HepG2 (cell line): ENCODE data around the gene MYLK3. TPM values are rescaled to one million over a fixed set of nuclear protein-coding genes. Genes with fewer than 3 reads are reported as not detected.

Source experiments
- ARHGAP35 ChIP-seq: sonication (generic); formaldehyde crosslinking; IDR thresholded peaks from 2 replicates; pipeline ENCODE4 v1.9.0; 2022; ENCODE audit warnings: mild to moderate bottlenecking, inconsistent platforms, moderate library complexity, missing genetic modification reagents, borderline replicate concordance
- FLYWCH1 ChIP-seq: sonication (generic); formaldehyde crosslinking; IDR thresholded peaks from 2 replicates; pipeline ENCODE4 v1.8.1; 2023; ENCODE audit warnings: mild to moderate bottlenecking, missing genetic modification reagents
- MLLT10 ChIP-seq: sonication (generic); formaldehyde crosslinking; IDR thresholded peaks from 2 replicates; pipeline ENCODE4 v1.4.0; 2020; ENCODE audit warnings: missing genetic modification reagents
- TARDBP ChIP-seq: sonication (generic); formaldehyde crosslinking; IDR thresholded peaks from 2 replicates; pipeline ENCODE4 v1.8.0; 2022; ENCODE audit warnings: mild to moderate bottlenecking, missing genetic modification reagents
- XRCC5 ChIP-seq: fragments of 200-400 bp; formaldehyde crosslinking; optimal IDR thresholded peaks from 2 replicates; pipeline ENCODE3; 2017; ENCODE audit warnings: mild to moderate bottlenecking, low read length
- ZNF34 ChIP-seq: sonication (generic); formaldehyde crosslinking; IDR thresholded peaks from 2 replicates; pipeline ENCODE4 v1.4.0; 2020; ENCODE audit warnings: mild to moderate bottlenecking, missing genetic modification reagents, borderline replicate concordance
- ZNF850 ChIP-seq: sonication (generic); formaldehyde crosslinking; conservative IDR thresholded peaks from 2 replicates; pipeline ENCODE4 v1.9.0; 2021; ENCODE audit warnings: mild to moderate bottlenecking, missing genetic modification reagents
- polyA plus RNA-seq, 8 experiments: library from polyadenylated mRNA; depleted of rRNA in 3 of 8; stranded (reverse) in 7 of 8; unstranded in 1 of 8; fragments of >200 nt; fragmentation: Illumina TruSeq in 4 of 8; extraction: Trizol in 4 of 8; gene quantifications; 2 replicates each; pipeline versions ENCODE4 v1.2.1 to v1.2.3, GENCODE V29; 2011 to 2016; ENCODE audit warnings: low read depth in 4 of 8, missing spikeins in 1 of 8, mixed read lengths in 1 of 8; ENCODE audit not compliant: insufficient read depth in 1 of 8
- total RNA-seq, 5 experiments: library from RNA; depleted of rRNA; stranded (reverse); fragments of >200 nt; fragmentation: Illumina TruSeq; extraction: Trizol; gene quantifications; 2 replicates each; pipeline ENCODE4 v1.2.3, GENCODE V29; 2016; ENCODE audit warnings: low read depth in 1 of 5
- TF ChIP-seq, protein P1 (sequence below): sonication (generic); formaldehyde crosslinking; IDR thresholded peaks from 2 replicates; pipeline ENCODE4 v1.4.0; 2020; ENCODE audit warnings: missing genetic modification reagents, borderline replicate concordance
- TF ChIP-seq, protein P2 (sequence below): sonication (generic); formaldehyde crosslinking; IDR thresholded peaks from 2 replicates; pipeline ENCODE4 v1.8.1; 2022; ENCODE audit warnings: low read depth, mild to moderate bottlenecking, missing genetic modification reagents
- TF ChIP-seq, protein P3 (sequence below): sonication (generic); formaldehyde crosslinking; IDR thresholded peaks from 2 replicates; pipeline ENCODE4 v1.4.0; 2020; ENCODE audit warnings: missing genetic modification reagents, borderline replicate concordance
- TF ChIP-seq, protein P4 (sequence below): sonication (generic); formaldehyde crosslinking; IDR thresholded peaks from 2 replicates; pipeline ENCODE4 v1.5.0; 2020; ENCODE audit warnings: missing genetic modification reagents, mild to moderate bottlenecking, borderline replicate concordance
- TF ChIP-seq, protein P5 (sequence below): sonication (generic); formaldehyde crosslinking; IDR thresholded peaks from 2 replicates; pipeline ENCODE4 v1.4.0; 2020; ENCODE audit warnings: missing genetic modification reagents, borderline replicate concordance

Gene MYLK3
- total and polyA plus RNA-seq, 2 of the 13 experiments (the other 11 are each of a cell fraction or from before 2014, with no cell fraction given), result 0.04 to 0.18 TPM

DNA sequence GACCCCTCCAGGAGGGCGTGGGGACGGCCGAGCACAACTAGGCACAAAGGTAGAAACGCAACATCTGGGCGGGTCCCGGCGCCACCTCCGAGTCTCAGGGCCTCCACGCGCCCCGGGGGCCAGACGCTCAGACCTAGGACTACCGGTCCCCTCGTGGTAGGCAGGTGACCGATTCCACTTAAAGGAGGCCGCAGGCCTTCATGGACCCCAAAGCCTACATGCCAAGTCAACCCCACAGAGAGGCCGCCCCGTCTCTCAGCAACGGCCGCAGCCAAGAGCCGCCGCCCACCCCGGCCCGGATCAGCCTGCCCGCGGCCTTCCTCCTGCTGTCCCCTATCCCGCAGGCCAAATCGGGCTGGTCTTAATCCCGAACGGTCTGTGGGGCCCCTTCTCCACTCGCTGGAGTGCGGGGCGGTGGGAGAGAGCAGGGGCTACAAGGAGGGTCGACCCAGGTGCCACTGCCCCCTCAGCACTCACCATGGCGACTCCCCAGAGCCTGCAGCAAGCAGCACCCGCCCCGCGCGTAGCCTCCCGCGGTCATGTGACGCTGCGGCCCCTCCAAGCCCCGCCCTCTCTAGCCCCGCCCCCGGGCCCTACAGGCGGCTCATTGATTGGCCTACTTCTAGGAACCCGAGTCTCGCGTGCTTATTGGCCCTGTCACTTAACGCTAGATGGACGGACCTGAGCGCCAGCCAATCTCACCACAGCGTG lies 59.3 kb downstream of the MYLK3 start, which contains the start of gene VPS35 (continued):
- TF ChIP-seq, protein P1, sequence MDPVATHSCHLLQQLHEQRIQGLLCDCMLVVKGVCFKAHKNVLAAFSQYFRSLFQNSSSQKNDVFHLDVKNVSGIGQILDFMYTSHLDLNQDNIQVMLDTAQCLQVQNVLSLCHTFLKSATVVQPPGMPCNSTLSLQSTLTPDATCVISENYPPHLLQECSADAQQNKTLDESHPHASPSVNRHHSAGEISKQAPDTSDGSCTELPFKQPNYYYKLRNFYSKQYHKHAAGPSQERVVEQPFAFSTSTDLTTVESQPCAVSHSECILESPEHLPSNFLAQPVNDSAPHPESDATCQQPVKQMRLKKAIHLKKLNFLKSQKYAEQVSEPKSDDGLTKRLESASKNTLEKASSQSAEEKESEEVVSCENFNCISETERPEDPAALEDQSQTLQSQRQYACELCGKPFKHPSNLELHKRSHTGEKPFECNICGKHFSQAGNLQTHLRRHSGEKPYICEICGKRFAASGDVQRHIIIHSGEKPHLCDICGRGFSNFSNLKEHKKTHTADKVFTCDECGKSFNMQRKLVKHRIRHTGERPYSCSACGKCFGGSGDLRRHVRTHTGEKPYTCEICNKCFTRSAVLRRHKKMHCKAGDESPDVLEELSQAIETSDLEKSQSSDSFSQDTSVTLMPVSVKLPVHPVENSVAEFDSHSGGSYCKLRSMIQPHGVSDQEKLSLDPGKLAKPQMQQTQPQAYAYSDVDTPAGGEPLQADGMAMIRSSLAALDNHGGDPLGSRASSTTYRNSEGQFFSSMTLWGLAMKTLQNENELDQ (CRISPR knock-in tag), result no peak
- TF ChIP-seq, protein P2, sequence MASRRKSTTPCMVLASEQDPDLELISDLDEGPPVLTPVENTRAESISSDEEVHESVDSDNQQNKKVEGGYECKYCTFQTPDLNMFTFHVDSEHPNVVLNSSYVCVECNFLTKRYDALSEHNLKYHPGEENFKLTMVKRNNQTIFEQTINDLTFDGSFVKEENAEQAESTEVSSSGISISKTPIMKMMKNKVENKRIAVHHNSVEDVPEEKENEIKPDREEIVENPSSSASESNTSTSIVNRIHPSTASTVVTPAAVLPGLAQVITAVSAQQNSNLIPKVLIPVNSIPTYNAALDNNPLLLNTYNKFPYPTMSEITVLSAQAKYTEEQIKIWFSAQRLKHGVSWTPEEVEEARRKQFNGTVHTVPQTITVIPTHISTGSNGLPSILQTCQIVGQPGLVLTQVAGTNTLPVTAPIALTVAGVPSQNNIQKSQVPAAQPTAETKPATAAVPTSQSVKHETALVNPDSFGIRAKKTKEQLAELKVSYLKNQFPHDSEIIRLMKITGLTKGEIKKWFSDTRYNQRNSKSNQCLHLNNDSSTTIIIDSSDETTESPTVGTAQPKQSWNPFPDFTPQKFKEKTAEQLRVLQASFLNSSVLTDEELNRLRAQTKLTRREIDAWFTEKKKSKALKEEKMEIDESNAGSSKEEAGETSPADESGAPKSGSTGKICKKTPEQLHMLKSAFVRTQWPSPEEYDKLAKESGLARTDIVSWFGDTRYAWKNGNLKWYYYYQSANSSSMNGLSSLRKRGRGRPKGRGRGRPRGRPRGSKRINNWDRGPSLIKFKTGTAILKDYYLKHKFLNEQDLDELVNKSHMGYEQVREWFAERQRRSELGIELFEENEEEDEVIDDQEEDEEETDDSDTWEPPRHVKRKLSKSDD (CRISPR knock-in tag), result no peak
- TF ChIP-seq ZNF850, result no peak
- TF ChIP-seq FLYWCH1 (CRISPR knock-in tag), result no peak
- no peak for TF ChIP-seq XRCC5
- TF ChIP-seq ZNF34, result no peak
- TF ChIP-seq MLLT10, result no peak
- TF ChIP-seq, protein P3, sequence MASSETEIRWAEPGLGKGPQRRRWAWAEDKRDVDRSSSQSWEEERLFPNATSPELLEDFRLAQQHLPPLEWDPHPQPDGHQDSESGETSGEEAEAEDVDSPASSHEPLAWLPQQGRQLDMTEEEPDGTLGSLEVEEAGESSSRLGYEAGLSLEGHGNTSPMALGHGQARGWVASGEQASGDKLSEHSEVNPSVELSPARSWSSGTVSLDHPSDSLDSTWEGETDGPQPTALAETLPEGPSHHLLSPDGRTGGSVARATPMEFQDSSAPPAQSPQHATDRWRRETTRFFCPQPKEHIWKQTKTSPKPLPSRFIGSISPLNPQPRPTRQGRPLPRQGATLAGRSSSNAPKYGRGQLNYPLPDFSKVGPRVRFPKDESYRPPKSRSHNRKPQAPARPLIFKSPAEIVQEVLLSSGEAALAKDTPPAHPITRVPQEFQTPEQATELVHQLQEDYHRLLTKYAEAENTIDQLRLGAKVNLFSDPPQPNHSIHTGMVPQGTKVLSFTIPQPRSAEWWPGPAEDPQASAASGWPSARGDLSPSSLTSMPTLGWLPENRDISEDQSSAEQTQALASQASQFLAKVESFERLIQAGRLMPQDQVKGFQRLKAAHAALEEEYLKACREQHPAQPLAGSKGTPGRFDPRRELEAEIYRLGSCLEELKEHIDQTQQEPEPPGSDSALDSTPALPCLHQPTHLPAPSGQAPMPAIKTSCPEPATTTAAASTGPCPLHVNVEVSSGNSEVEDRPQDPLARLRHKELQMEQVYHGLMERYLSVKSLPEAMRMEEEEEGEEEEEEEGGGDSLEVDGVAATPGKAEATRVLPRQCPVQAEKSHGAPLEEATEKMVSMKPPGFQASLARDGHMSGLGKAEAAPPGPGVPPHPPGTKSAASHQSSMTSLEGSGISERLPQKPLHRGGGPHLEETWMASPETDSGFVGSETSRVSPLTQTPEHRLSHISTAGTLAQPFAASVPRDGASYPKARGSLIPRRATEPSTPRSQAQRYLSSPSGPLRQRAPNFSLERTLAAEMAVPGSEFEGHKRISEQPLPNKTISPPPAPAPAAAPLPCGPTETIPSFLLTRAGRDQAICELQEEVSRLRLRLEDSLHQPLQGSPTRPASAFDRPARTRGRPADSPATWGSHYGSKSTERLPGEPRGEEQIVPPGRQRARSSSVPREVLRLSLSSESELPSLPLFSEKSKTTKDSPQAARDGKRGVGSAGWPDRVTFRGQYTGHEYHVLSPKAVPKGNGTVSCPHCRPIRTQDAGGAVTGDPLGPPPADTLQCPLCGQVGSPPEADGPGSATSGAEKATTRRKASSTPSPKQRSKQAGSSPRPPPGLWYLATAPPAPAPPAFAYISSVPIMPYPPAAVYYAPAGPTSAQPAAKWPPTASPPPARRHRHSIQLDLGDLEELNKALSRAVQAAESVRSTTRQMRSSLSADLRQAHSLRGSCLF (CRISPR knock-in tag), result no peak
- TF ChIP-seq, protein P4, sequence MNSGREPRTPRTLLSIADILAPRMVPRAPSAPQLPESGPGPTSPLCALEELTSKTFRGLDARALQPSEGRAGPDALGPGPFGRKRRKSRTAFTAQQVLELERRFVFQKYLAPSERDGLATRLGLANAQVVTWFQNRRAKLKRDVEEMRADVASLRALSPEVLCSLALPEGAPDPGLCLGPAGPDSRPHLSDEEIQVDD (CRISPR knock-in tag), result peak; percentile 52; the same call in 1 of the 2 replicates
- TF ChIP-seq, protein P5, sequence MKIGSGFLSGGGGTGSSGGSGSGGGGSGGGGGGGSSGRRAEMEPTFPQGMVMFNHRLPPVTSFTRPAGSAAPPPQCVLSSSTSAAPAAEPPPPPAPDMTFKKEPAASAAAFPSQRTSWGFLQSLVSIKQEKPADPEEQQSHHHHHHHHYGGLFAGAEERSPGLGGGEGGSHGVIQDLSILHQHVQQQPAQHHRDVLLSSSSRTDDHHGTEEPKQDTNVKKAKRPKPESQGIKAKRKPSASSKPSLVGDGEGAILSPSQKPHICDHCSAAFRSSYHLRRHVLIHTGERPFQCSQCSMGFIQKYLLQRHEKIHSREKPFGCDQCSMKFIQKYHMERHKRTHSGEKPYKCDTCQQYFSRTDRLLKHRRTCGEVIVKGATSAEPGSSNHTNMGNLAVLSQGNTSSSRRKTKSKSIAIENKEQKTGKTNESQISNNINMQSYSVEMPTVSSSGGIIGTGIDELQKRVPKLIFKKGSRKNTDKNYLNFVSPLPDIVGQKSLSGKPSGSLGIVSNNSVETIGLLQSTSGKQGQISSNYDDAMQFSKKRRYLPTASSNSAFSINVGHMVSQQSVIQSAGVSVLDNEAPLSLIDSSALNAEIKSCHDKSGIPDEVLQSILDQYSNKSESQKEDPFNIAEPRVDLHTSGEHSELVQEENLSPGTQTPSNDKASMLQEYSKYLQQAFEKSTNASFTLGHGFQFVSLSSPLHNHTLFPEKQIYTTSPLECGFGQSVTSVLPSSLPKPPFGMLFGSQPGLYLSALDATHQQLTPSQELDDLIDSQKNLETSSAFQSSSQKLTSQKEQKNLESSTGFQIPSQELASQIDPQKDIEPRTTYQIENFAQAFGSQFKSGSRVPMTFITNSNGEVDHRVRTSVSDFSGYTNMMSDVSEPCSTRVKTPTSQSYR, result no peak
- no peak for TF ChIP-seq TARDBP (CRISPR knock-in tag)
- TF ChIP-seq ARHGAP35 (CRISPR knock-in tag), result no peak; the same call in 1 of the 2 replicates
